ENCODE measurements around the gene IRF5.

GRCh38 chr7:128915271-128915819 is 22.4 kb upstream of the IRF5 start:
- no peak for TF ChIP-seq PRRX2 (CRISPR knock-in tag; IDR thresholded peaks at IDR 0.05)
- no peak for TF ChIP-seq ETV6 (CRISPR knock-in tag; IDR thresholded peaks at IDR 0.05)
- TF ChIP-seq OVOL2 (CRISPR knock-in tag; IDR thresholded peaks at IDR 0.05; ENCODE audit: borderline replicate concordance): no peak
- no peak for TF ChIP-seq ESRRA (CRISPR knock-in tag; IDR thresholded peaks at IDR 0.05; ENCODE audit: borderline replicate concordance)
- TF ChIP-seq CTCF (IDR thresholded peaks at IDR 0.05): no peak
- no peak for TF ChIP-seq KAT7 (CRISPR knock-in tag; IDR thresholded peaks at IDR 0.05; ENCODE audit: borderline replicate concordance)
- TF ChIP-seq ZNF121 (CRISPR knock-in tag; IDR thresholded peaks at IDR 0.05): no peak
